ENCODE measurements around the gene TNNI3K. TPM values are rescaled to one million over a fixed set of nuclear protein-coding genes. Genes with fewer than 3 reads are reported as not detected.

Gene TNNI3K
- total RNA-seq, 1 experiment from 2014 or later: not detected

- no peaks in the 10 kb centered on the region for H3K79me1 ChIP-seq (ENCODE audit: insufficient read depth, low read depth, low read length, poor library complexity, severe bottlenecking)
- no peak overlapping the region for H3K27ac ChIP-seq (ENCODE audit: insufficient read length, low read depth, low read length)
- Mint-ChIP-seq H3K27ac (no peak overlapping the region; a peak in 1 of 7 replicates), H3K4me1 (peaks cover 2 to 12% of the 10 kb centered on the region in 2 experiments; a peak in 3 of 4 replicates), H3K27me3 (ENCODE audit: low read depth) (peaks cover 2% of the 10 kb centered on the region), H3K36me3 (ENCODE audit: insufficient read depth in 1 of 3, low read depth in 3 of 3) (no peaks in the 10 kb centered on the region), H3K4me3 (peak overlapping the region; percentile 48 to 72; a peak in 4 of 5 replicates), H3K9me3 (0 out of 5 replicates have a peak, but pooled peaks cover 0 to 1% of the 10 kb centered on the region in 2 experiments)
- no peak overlapping the region for H2BK12ac ChIP-seq (ENCODE audit: insufficient read length, low read depth, low read length)
- WGBS (ENCODE audit: extremely low coverage, insufficient read length, low lambda C conversion rate): no CpG with 5 or more reads among the region's 5 CpGs
- H3K4ac ChIP-seq (ENCODE audit: low read depth, low read length): no peak overlapping the region
- no peak for DNase-seq
- H3T11ph ChIP-seq (ENCODE audit: low read length): no peak overlapping the region
- H4K20me1 ChIP-seq (ENCODE audit: control insufficient read depth, insufficient read depth, insufficient read length): no peaks in the 10 kb centered on the region
- no peak overlapping the region for H4K91ac ChIP-seq (ENCODE audit: insufficient read length, low read depth, low read length)
- H2BK20ac ChIP-seq (ENCODE audit: low read depth, low read length, poor library complexity, severe bottlenecking): no peak overlapping the region
- no peaks in the 10 kb centered on the region for H3K79me2 ChIP-seq (ENCODE audit: insufficient read depth, low read length)
- TF ChIP-seq CTCF (conservative IDR thresholded peaks at IDR 0.05): no peak
- no peak overlapping the region for H2BK5ac ChIP-seq (ENCODE audit: insufficient read length, low read length)
- H4K8ac ChIP-seq (replicated peaks; ENCODE audit: insufficient read length, low read depth, low read length): no peak overlapping the region
- no peak overlapping the region for H3K9ac ChIP-seq (ENCODE audit: extremely low read depth, insufficient read length, low read length)
- no peaks in the 10 kb centered on the region for H3K27me3 ChIP-seq (ENCODE audit: insufficient read depth, low read length)
- no peak overlapping the region for H3K23ac ChIP-seq (ENCODE audit: insufficient read length, low read depth, low read length)
- no peak overlapping the region for H2AFZ ChIP-seq (ENCODE audit: low read length)
- H3K14ac ChIP-seq (ENCODE audit: insufficient read depth, low read length): no peak overlapping the region
- H3K9me3 ChIP-seq (ENCODE audit: control insufficient read depth, low read depth, low read length): no peaks in the 10 kb centered on the region
- H3K23me2 ChIP-seq (ENCODE audit: insufficient read length, low read depth, low read length, poor library complexity, severe bottlenecking): peaks cover 5% of the 10 kb centered on the region
- no peak overlapping the region for H2AK5ac ChIP-seq (ENCODE audit: insufficient read length, low read length)
- H2BK15ac ChIP-seq (ENCODE audit: low read depth, low read length): no peak overlapping the region
- H3K4me1 ChIP-seq (ENCODE audit: insufficient read depth, low read length): no peaks in the 10 kb centered on the region
- H3K18ac ChIP-seq (ENCODE audit: insufficient read length, low read depth, low read length): no peak overlapping the region
- H3K56ac ChIP-seq (ENCODE audit: insufficient read length, low read depth, low read length): no peak overlapping the region
- H2BK120ac ChIP-seq (ENCODE audit: low read depth, low read length, poor library complexity, severe bottlenecking): no peak overlapping the region
- no peak overlapping the region for H4K5ac ChIP-seq (ENCODE audit: insufficient read length, low read depth, low read length)
- no peak overlapping the region for H3K4me2 ChIP-seq (ENCODE audit: insufficient read depth, insufficient read length, low read length)
Observed at GRCh38 chr1:74197255-74197654, 37.9 kb upstream of the TNNI3K start.
